22Rv1 (cell line): ENCODE results near the gene VPS25.
"Not testable (repeated sequence)": the region's sequence is repeated elsewhere in the genome, so short reads cannot be mapped to it uniquely, and the experiment has no call there.

Source experiments
- H3K27ac ChIP-seq: fragments of 450-650 bp; 2 replicates; pipeline ENCODE4 v1.5.1; 2017
- CTCF ChIP-seq: fragments of 450-650 bp; IDR thresholded peaks from 2 replicates; pipeline ENCODE4 v1.5.1; 2017; ENCODE audit warnings: mild to moderate bottlenecking
- ZFX ChIP-seq: fragments of 450-650 bp; IDR thresholded peaks from 2 replicates; pipeline ENCODE4 v1.6.1; 2017; ENCODE audit warnings: antibody characterized with exemption, borderline replicate concordance

Gene VPS25

GRCh38 chr17:42773290-42774035, at the start of gene VPS25:
Gene VPS25, plus strand, starts transcription at chr17:42773449. Its CDS starts 27 bp downstream, at chr17:42773476.
- TF ChIP-seq CTCF: no peak
- TF ChIP-seq ZFX: no peak

GRCh38 chr17:42723636-42724035, 49.6 kb upstream of the VPS25 start:
- no peak overlapping the region for H3K27ac ChIP-seq
- TF ChIP-seq ZFX (no peak), CTCF (no peak)

More at GRCh38 chr17:42773290-42774035, at the start of gene VPS25:
- H3K27ac ChIP-seq: peak within 1 kb of the TSS; percentile 58

DNA sequence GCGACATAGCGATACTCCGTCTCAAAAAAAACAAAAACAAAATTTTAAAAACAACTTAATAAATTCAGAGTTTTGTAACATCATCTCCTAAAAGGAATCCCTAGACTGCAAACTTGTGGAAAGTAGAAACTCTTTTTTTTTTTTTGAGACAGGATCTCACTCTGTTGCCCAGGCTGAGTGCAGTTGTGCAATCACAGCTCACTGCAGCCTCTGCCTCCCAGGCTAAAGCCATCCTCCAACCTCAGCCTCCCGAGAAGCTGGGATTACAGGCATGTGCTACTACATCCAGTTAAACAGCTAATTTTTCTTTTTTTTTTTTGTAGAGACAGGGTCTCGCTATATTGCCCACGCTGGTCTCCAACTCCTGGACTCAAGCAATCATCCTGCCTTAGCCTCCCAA, 48.1 kb upstream of the VPS25 start:
- no peak for TF ChIP-seq CTCF
- TF ChIP-seq ZFX: no peak
- H3K27ac ChIP-seq: no peak overlapping the region

- no peak overlapping the region for H3K27ac ChIP-seq
- TF ChIP-seq CTCF (no peak), ZFX (no peak)
Measured at GRCh38 chr17:42740699-42741098, 32.5 kb upstream of the VPS25 start.

DNA sequence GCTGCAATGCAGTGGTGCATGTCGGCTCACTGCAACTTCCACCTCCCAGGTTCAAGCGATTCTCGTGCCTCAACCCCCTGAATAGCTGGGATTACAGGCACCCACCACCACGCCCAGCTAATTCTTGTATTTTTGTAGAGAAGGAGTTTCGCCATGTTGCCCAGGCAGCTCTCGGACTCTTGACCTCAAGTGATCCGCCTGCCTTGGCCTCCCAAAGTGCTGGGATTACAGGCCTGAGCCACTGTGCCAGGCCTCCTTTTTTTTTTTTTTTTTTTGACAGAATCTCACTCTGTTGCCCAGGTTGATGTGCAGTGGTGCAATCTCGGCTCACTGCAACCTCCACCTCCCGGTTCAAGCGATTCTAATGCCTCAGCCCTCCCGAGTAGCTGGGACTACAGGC, 30.3 kb upstream of the VPS25 start:
- H3K27ac ChIP-seq: not testable (repeated sequence)

DNA sequence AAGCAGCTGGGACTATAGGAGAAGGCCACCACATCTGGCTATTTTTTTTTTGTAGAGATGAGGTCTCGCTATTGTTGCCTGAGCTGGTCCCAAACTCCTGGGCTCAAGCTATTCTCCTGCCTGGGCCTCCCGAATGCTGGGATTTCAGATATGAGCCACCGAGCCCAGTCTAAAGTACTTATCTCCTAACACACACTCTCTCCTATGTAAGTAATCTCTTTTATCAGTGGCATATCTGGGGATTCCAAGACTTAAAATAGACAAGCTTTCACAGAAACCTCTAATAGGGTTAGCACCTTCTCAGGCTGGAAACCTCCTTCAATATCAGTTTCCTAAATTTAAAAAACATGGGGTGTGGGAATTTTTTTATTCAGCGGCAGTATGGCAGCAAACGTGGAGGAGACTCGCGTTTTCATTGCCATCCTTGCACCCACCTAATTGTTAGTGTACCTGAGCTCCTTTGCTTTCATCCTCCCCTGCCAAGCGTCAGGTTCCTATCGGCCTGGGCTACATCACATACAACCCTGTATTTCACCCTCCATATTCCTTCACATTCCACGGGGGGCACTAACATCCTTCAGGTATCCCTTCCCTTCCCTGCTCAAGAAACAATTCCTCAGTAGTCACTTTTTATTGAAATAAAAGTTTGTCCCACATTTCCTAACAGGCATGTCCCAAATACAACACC, 29.5 kb upstream of the VPS25 start:
- TF ChIP-seq ZFX: no peak
- peak; percentile 15; the same call in 1 of the 2 replicates for TF ChIP-seq CTCF
- peak overlapping the region; percentile 76 for H3K27ac ChIP-seq

- H3K27ac ChIP-seq: peak overlapping the region; percentile 76
- TF ChIP-seq ZFX (no peak), CTCF (peak; percentile 3; the same call in 1 of the 2 replicates)
Measured at GRCh38 chr17:42744283-42744805, 28.9 kb upstream of the VPS25 start.
